OCI-LY7 (cell line): Measurements from ENCODE around the gene ZNF816. TPM values are rescaled to one million over a fixed set of nuclear protein-coding genes. Genes with fewer than 3 reads are reported as not detected.

Source experiments
- BruUV-seq: library from RNA; stranded (reverse); fragments of 400-500 nt; replicated peaks from 2 replicates; lab custom pipeline; 2021; lab: Mats Ljungman, UMichigan
- CTCF ChIA-PET: fragments of 300-600 bp; sonication (Branson Sonifier 250); formaldehyde crosslinking; loops from one replicate; lab custom pipeline; 2022; ENCODE audit warnings: antibody characterized with exemption; ENCODE audit not compliant: unreplicated experiment; lab: Charles Lee
- POLR2A ChIA-PET: fragments of 300-600 bp; sonication (Branson Sonifier 250); formaldehyde crosslinking; loops from one replicate; lab custom pipeline; 2022; ENCODE audit warnings: antibody characterized with exemption; lab: Charles Lee
- DNase-seq: peaks from one replicate; pipeline ENCODE4 v3.0.0-alpha.2; 2015; ENCODE audit warnings: low spot score
- H2AFZ ChIP-seq: fragments of 200-600 bp; sonication (generic), shearing (Covaris generic); 2 replicates; pipeline ENCODE4 v1.6.1; 2014; ENCODE audit warnings: mild to moderate bottlenecking, antibody characterized with exemption, low read length, moderate library complexity
- H3K27ac ChIP-seq: fragments of 200-600 bp; sonication (generic); 2 replicates; pipeline ENCODE4 v1.5.1; 2014; ENCODE audit warnings: mixed run types, low read depth, mild to moderate bottlenecking, moderate library complexity, low read length, inconsistent platforms; ENCODE audit not compliant: poor library complexity, severe bottlenecking
- H3K36me3 ChIP-seq: fragments of 200-600 bp; sonication (generic); 2 replicates; pipeline ENCODE4 v1.6.1; 2014; ENCODE audit warnings: mild to moderate bottlenecking, antibody characterized with exemption, low read length, moderate library complexity, mixed read lengths; ENCODE audit not compliant: insufficient read depth
- H3K4me1 ChIP-seq: fragments of 200-600 bp; sonication (generic); 2 replicates; pipeline ENCODE4 v1.5.1; 2014; ENCODE audit warnings: mild to moderate bottlenecking, low read length; ENCODE audit not compliant: insufficient read depth, poor library complexity, severe bottlenecking
- H3K4me2 ChIP-seq: fragments of 200-600 bp; sonication (generic); 2 replicates; pipeline ENCODE4 v1.6.1; 2014; ENCODE audit warnings: mild to moderate bottlenecking, low read length
- H3K4me3 ChIP-seq: fragments of 200-600 bp; sonication (generic); 2 replicates; pipeline ENCODE4 v1.5.1; 2014; ENCODE audit warnings: mild to moderate bottlenecking, low read depth, low read length; ENCODE audit not compliant: poor library complexity, severe bottlenecking
- H3K79me2 ChIP-seq: fragments of 200-600 bp; sonication (generic); 2 replicates; pipeline ENCODE4 v1.6.1; 2016; ENCODE audit warnings: low read depth, mild to moderate bottlenecking, low read length, moderate library complexity, mixed read lengths; ENCODE audit not compliant: insufficient read depth
- H3K9me2 ChIP-seq: fragments of 200-600 bp; sonication (generic); 2 replicates; pipeline ENCODE4 v1.6.1; 2016; ENCODE audit warnings: mild to moderate bottlenecking, low read length, mixed read lengths; ENCODE audit not compliant: insufficient read depth
- H3K9me3 ChIP-seq: fragments of 200-600 bp; sonication (generic); 2 replicates; pipeline ENCODE4 v1.6.1; 2014; ENCODE audit warnings: mild to moderate bottlenecking, mixed run types, low read length, mixed read lengths
- H4K20me1 ChIP-seq: fragments of 200-600 bp; sonication (generic); 2 replicates; pipeline ENCODE4 v1.6.1; 2014; ENCODE audit warnings: mild to moderate bottlenecking, antibody characterized with exemption, low read length, moderate library complexity, mixed read lengths; ENCODE audit not compliant: insufficient read depth
- CTCF ChIP-seq: fragments of 200-600 bp; sonication (generic); conservative IDR thresholded peaks from 2 replicates; pipeline ENCODE4 v1.5.1; 2014; ENCODE audit warnings: mild to moderate bottlenecking, antibody characterized with exemption, low read length, moderate library complexity, mixed read lengths
- EZH2phosphoT487 ChIP-seq: fragments of 200-600 bp; sonication (generic); IDR thresholded peaks from 2 replicates; pipeline ENCODE4 v1.6.1; 2018; ENCODE audit warnings: low read depth, borderline replicate concordance, mild to moderate bottlenecking, mixed run types, antibody characterized with exemption, low read length, moderate library complexity, mixed read lengths
- intact Hi-C: fragments of 100-400 bp; cut with micrococcal nuclease; formaldehyde crosslinking; loops from one replicate; pipeline ENCODE4 v1.10.0; 2022; ENCODE audit not compliant: unreplicated experiment
- total RNA-seq, 2 experiments: library from RNA; depleted of rRNA in 1 of 2; stranded (reverse); fragments of >200 nt in 1 of 2; shearing (Covaris generic) in 1 of 2; gene quantifications; 2 replicates each; pipeline ENCODE4 v1.2.3, GENCODE V29; 2014 to 2022

The ZNF816 gene
- total RNA-seq, 2 experiments from 2014 or later: 8.6 to 8.8 TPM

GRCh38 chr19:52992109-52993004 is 29.7 kb upstream of the ZNF816 start:
- intact Hi-C loops: no loop called here
- no peak overlapping the region for H3K27ac ChIP-seq
- BruUV-seq: no TSS peak
- no peaks in the 10 kb centered on the region for H3K36me3 ChIP-seq
- H3K9me3 ChIP-seq: no peaks in the 10 kb centered on the region
- H2AFZ ChIP-seq: no peak overlapping the region
- H3K4me2 ChIP-seq: no peak overlapping the region
- no peaks in the 10 kb centered on the region for H3K79me2 ChIP-seq
- ChIA-PET CTCF (no interaction called here), POLR2A (no interaction called here)
- peaks cover 5% of the 10 kb centered on the region for H3K4me1 ChIP-seq
- no peak for DNase-seq
- H4K20me1 ChIP-seq: no peaks in the 10 kb centered on the region
- no peaks in the 10 kb centered on the region for H3K9me2 ChIP-seq
- no peak overlapping the region for H3K4me3 ChIP-seq
- TF ChIP-seq EZH2phosphoT487 (no peak), CTCF (no peak)

GRCh38 chr19:52991484-52991883 is 28.8 kb upstream of the ZNF816 start:
- BruUV-seq: no TSS peak
- H3K4me2 ChIP-seq: no peak overlapping the region

More at GRCh38 chr19:52991484-52991883, 28.8 kb upstream of the ZNF816 start:
- Histone ChIP-seq H2AFZ (no peak overlapping the region), H3K4me3 (no peak overlapping the region), H3K9me3 (no peaks in the 10 kb centered on the region), H3K9me2 (no peaks in the 10 kb centered on the region), H3K36me3 (no peaks in the 10 kb centered on the region), H3K79me2 (no peaks in the 10 kb centered on the region), H3K27ac (no peak overlapping the region), H4K20me1 (no peaks in the 10 kb centered on the region), H3K4me1 (peaks cover 5% of the 10 kb centered on the region)
- TF ChIP-seq EZH2phosphoT487: no peak
- no peak for TF ChIP-seq CTCF
- intact Hi-C loops: no loop called here
- POLR2A ChIA-PET: no interaction called here
- no peak for DNase-seq
- CTCF ChIA-PET: no interaction called here
